Esophagus squamous epithelium (tissue), 5 donors: ENCODE measurements around the gene HECTD1. TPM values are rescaled to one million over a fixed set of nuclear protein-coding genes. Genes with fewer than 3 reads are reported as not detected.

ENCODE experiments used
- DNase-seq: peaks from one replicate; lab custom pipeline; 2025; lab: John Stamatoyannopoulos, UW
- H3K27ac ChIP-seq, 4 donors: fragments of 200-600 bp; sonication (generic); one replicate each; pipeline ENCODE4 v1.5.1; 2016 to 2019; ENCODE audit warnings: mild to moderate bottlenecking in 1 of 4
- H3K27me3 ChIP-seq, 4 donors: fragments of 200-600 bp; sonication (generic); 1 replicate in 3 of 4; 2 replicates in 1 of 4; pipeline versions ENCODE4 v1.5.1 to v1.6.0; 2017 to 2021; ENCODE audit warnings: antibody characterized with exemption in 1 of 4
- H3K36me3 ChIP-seq, 3 donors: fragments of 200-600 bp; sonication (generic); one replicate each; pipeline ENCODE4 v1.5.1; 2016 to 2019
- H3K4me1 ChIP-seq, 3 donors: fragments of 200-600 bp; sonication (generic); one replicate each; pipeline ENCODE4 v1.5.1; 2017 to 2019
- H3K4me3 ChIP-seq, 4 donors: fragments of 200-600 bp; sonication (generic); 1 replicate in 3 of 4; 2 replicates in 1 of 4; pipeline ENCODE4 v1.5.1; 2016 to 2019; ENCODE audit warnings: mild to moderate bottlenecking in 2 of 4, moderate library complexity in 1 of 4
- H3K9me3 ChIP-seq, 3 donors: fragments of 200-600 bp; sonication (generic); one replicate each; pipeline ENCODE4 v1.5.1; 2016 to 2019
- POLR2A ChIP-seq, 4 donors: fragments of 450-650 bp; IDR thresholded peaks; one replicate each; pipeline ENCODE4 v1.6.1; 2017; ENCODE audit warnings: antibody characterized with exemption in 4 of 4, mild to moderate bottlenecking in 4 of 4, moderate library complexity in 3 of 4
- WGBS, 2 donors: methylation state at CpG; one replicate each; pipeline ENCODE4 v1.1.5; 2018; 5-methylcytosine and 5-hydroxymethylcytosine counted together
- intact Hi-C: fragments of 100-400 bp; cut with DNase I; formaldehyde crosslinking; loops from one replicate; pipeline ENCODE4 v1.15.0; 2022
- total RNA-seq, 4 donors: library from RNA; depleted of rRNA; stranded (reverse); fragments of >200 nt; gene quantifications; one replicate each; pipeline ENCODE4 v1.1.0, GENCODE V29; 2016
- TF ChIP-seq, protein P1 (sequence below), 6 experiments: fragments of 450-650 bp in 4 of 6; fragments of 200-600 bp in 2 of 6; sonication (generic) in 2 of 6; IDR thresholded peaks; one replicate each; pipeline ENCODE4 v1.5.1; 2016 to 2019; ENCODE audit warnings: antibody characterized with exemption in 6 of 6, mild to moderate bottlenecking in 4 of 6, moderate library complexity in 4 of 6
- donor health status: DM: yes; HTN: yes; CAD: no.

HECTD1 gene
- total RNA-seq, 4 donors from 2014 or later: 175 to 250 (median 194) TPM

DNA sequence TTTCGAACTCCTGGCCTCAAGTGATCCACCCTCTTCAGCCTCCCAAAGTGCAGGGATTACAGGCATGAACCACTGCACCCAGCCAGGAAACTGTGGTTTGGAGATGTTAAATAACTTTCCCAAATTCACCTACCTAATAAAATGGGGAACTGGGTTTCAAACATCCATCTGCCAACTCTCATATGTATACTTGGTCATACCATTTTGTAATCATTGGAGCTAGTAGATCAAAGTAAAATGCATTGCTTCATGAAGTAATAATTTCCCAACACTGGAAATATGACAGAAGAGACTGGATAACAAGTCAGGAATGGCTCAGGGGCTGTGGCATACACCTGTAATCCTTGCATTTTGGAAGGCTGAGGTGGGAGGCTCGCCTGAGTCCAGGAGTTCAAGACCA, 5.3 kb upstream of the HECTD1 start:
- H3K4me3 ChIP-seq: no peak overlapping the region
- no peak for TF ChIP-seq POLR2A (IDR thresholded peaks at IDR 0.05)
- TF ChIP-seq, protein P1, sequence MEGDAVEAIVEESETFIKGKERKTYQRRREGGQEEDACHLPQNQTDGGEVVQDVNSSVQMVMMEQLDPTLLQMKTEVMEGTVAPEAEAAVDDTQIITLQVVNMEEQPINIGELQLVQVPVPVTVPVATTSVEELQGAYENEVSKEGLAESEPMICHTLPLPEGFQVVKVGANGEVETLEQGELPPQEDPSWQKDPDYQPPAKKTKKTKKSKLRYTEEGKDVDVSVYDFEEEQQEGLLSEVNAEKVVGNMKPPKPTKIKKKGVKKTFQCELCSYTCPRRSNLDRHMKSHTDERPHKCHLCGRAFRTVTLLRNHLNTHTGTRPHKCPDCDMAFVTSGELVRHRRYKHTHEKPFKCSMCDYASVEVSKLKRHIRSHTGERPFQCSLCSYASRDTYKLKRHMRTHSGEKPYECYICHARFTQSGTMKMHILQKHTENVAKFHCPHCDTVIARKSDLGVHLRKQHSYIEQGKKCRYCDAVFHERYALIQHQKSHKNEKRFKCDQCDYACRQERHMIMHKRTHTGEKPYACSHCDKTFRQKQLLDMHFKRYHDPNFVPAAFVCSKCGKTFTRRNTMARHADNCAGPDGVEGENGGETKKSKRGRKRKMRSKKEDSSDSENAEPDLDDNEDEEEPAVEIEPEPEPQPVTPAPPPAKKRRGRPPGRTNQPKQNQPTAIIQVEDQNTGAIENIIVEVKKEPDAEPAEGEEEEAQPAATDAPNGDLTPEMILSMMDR (IDR thresholded peaks at IDR 0.05): no peak
- no peaks in the 10 kb centered on the region for H3K9me3 ChIP-seq
- intact Hi-C loops: no loop called here
- H3K36me3 ChIP-seq: no peaks in the 10 kb centered on the region
- no peak for DNase-seq
- WGBS, 2 donors: 82 to 100% methylated on average over 2 of the region's 2 CpGs
- no peaks in the 10 kb centered on the region for H3K27me3 ChIP-seq
- H3K27ac ChIP-seq: no peak overlapping the region
- peaks cover 8 to 17% (median 8%) of the 10 kb centered on the region in 3 donors for H3K4me1 ChIP-seq

DNA sequence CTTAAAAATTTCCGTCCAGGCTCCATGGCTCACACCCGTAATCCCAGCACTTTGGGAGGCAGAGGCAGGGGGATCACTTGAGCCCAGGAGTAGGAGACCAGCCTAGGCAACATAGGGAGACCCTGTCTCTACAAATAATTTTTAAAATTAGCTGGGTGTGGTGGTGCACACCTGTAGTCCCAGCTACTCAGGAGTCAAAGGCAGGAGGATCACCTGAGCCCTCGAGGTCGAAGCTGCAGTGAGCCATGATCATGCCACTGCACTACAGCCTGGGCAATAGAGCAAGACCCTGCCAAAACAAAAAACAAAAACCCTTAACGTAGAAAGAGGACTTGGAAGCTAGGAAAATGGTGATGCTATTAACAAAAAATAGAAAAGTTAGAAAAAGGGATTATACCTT, 2.0 kb upstream of the HECTD1 start:
- Histone ChIP-seq H3K4me1 (peaks cover 8 to 35% (median 11%) of the 10 kb centered on the region in 3 donors), H3K36me3 (no peaks in the 10 kb centered on the region), H3K27me3 (no peaks in the 10 kb centered on the region), H3K4me3 (no peak overlapping the region), H3K9me3 (no peaks in the 10 kb centered on the region), H3K27ac (peak overlapping the region in 2 of 4 donors; percentile 98 to 100)
- intact Hi-C loops: no loop called here
- no peak for TF ChIP-seq POLR2A (IDR thresholded peaks at IDR 0.05)
- TF ChIP-seq, protein P1 (IDR thresholded peaks at IDR 0.05): no peak
- no peak for DNase-seq
- 90 to 91% methylated on average over 5 of the region's 5 CpGs for WGBS, 2 donors

DNA sequence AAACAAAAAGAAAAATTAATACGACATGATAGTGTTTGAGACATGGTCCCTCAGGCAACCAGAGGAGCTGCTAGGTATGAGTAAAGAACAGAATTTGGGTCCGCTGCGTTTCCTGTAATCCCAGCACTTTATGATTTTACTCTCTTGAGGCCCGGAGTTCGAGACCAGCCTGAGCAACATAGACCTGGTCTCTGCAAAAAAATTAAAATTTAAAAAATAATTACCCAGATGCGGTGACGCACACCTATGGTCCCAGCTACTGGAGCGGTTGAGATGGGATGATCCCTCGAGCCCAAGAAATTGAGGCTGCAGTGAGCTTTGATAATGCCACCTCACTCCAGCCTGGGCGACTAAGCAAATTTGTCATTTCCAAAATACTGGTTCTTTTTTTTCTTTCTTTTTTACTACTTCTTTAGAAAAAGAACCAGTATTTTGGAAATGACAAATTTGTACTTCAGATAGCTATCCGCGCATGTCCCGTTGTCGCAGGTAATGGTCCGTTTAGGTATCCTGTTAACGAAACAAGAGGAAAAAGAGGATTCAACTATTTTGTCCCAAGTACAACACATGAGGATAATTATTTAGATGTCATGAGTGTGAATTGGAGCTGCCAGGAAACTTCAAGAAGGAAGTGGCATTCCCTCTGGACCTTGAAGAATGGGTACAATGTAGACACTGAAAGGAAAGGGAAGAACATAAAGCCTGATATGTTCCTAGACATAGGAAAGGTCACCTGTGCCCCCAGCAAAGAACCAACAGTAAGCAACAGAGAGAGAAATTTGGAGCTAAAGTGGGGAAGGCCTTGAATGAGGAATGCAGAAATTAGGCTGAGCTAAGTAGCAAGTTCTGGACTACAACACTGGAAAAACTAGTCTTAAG, 1.2 kb upstream of the HECTD1 start:
- WGBS, 2 donors: 64 to 66% methylated on average over 16 of the region's 16 CpGs
- peaks cover 0 to 6% (median 0%) of the 10 kb centered on the region in 3 donors for H3K36me3 ChIP-seq
- intact Hi-C loops: no loop called here
- H3K4me3 ChIP-seq: peak overlapping the region; percentile 71 to 95 (median 86)
- peak overlapping the region; percentile 98 to 100 (median 100) for H3K27ac ChIP-seq
- no peak for TF ChIP-seq POLR2A (IDR thresholded peaks at IDR 0.05)
- TF ChIP-seq, protein P1 (IDR thresholded peaks at IDR 0.05): no peak
- no peak for DNase-seq
- H3K4me1 ChIP-seq: peaks cover 8 to 41% (median 11%) of the 10 kb centered on the region in 3 donors
- no peaks in the 10 kb centered on the region for H3K9me3 ChIP-seq
- no peaks in the 10 kb centered on the region for H3K27me3 ChIP-seq

DNA sequence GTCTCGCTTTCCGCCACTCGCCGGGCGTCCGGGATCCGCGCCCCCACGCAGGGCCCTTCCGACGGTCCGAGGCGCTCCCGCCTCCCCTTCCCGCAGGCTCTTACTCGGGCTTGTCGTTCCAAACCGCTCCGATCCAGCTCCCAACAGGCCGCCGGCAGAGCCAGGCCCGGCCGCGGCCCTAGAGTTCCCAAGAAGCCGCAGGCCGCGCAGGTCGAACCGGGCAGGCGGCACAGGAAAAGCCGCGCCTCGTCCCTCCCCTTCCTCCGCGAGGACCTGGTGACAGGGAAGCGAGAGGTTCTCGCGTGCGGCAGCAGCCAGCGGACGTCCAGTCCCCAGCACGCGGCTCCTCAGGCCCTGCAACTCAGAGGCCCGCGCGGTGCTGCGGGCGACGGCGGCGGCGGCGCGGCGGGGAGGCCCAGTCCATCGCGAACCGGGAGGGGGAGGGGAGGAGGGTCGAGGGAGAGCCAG, 272 bp downstream of the HECTD1 start:
- Histone ChIP-seq H3K9me3 (no peaks in the 10 kb centered on the region), H3K4me1 (peaks cover 8 to 42% (median 11%) of the 10 kb centered on the region in 3 donors), H3K36me3 (peaks cover 0 to 21% (median 4%) of the 10 kb centered on the region in 3 donors), H3K27ac (peak overlapping the region; percentile 98 to 100 (median 100)), H3K4me3 (peak overlapping the region; percentile 71 to 95 (median 86)), H3K27me3 (no peaks in the 10 kb centered on the region)
- intact Hi-C loops: no loop called here
- TF ChIP-seq, protein P1 (IDR thresholded peaks at IDR 0.05): no peak
- peak in 1 of 4 donors; percentile 65 for TF ChIP-seq POLR2A (IDR thresholded peaks at IDR 0.05)
- no peak for DNase-seq
- 0% methylated on average over 15 of the region's 59 CpGs; no CpG with 5 or more reads in 1 of the 2 donors for WGBS, 2 donors
